DMS114 treated with DMSO at 0.1 percent for 48 hours (cell line): ENCODE measurements around the gene RASSF1.

Experiments
- DNase-seq: peaks from one replicate; lab custom pipeline; 2025; ENCODE audit not compliant: unreplicated experiment; lab: John Stamatoyannopoulos, UW

RASSF1 gene

GRCh38 chr3:50340448-50341329 is at the start of gene RASSF1:
RASSF1 (minus strand) TSS chr3:50340836; CDS start chr3:50340805, 31 bp downstream.
- no peak for DNase-seq

GRCh38 chr3:50389414-50389767 is 48.8 kb upstream of the RASSF1 start:
- no peak for DNase-seq

- no peak for DNase-seq
Measured at GRCh38 chr3:50388720-50389413, 48.2 kb upstream of the RASSF1 start.

- no peak for DNase-seq
Measured at GRCh38 chr3:50388016-50388719, 47.5 kb upstream of the RASSF1 start.

GRCh38 chr3:50385754-50386153 is 45.1 kb upstream of the RASSF1 start:
- DNase-seq, result no peak

- DNase-seq, result no peak
Measured at GRCh38 chr3:50383750-50384149, 43.1 kb upstream of the RASSF1 start.

GRCh38 chr3:50382722-50383121 is 42.1 kb upstream of the RASSF1 start:
- no peak for DNase-seq

GRCh38 chr3:50381383-50381782 is 40.7 kb upstream of the RASSF1 start:
- no peak for DNase-seq

GRCh38 chr3:50380405-50381085 is 39.9 kb upstream of the RASSF1 start:
- no peak for DNase-seq

- no peak for DNase-seq
Measured at GRCh38 chr3:50378757-50379156, 38.1 kb upstream of the RASSF1 start.

- DNase-seq, result no peak
Measured at GRCh38 chr3:50378024-50378423, 37.4 kb upstream of the RASSF1 start.

GRCh38 chr3:50375258-50375931 is 34.8 kb upstream of the RASSF1 start:
- DNase-seq, result no peak

GRCh38 chr3:50374363-50375257 is 34.0 kb upstream of the RASSF1 start:
- DNase-seq, result no peak

GRCh38 chr3:50373146-50374051 is 32.8 kb upstream of the RASSF1 start:
- no peak for DNase-seq

GRCh38 chr3:50372349-50372748 is 31.7 kb upstream of the RASSF1 start:
- no peak for DNase-seq

- no peak for DNase-seq
Measured at GRCh38 chr3:50371133-50371685, 30.6 kb upstream of the RASSF1 start.

- DNase-seq, result no peak
Measured at GRCh38 chr3:50370594-50370993, 30.0 kb upstream of the RASSF1 start.

GRCh38 chr3:50369012-50369670 is 28.5 kb upstream of the RASSF1 start:
- DNase-seq, result no peak
